Loucy (cell line): ENCODE results near the gene ITCH.

Experiments used
- H2AFZ ChIP-seq: fragments of 200-600 bp; sonication (generic); 2 replicates; pipeline ENCODE4 v1.6.0; 2016; ENCODE audit warnings: antibody characterized with exemption, mild to moderate bottlenecking, low read length, moderate library complexity
- H3F3A ChIP-seq: fragments of 200-600 bp; 2 replicates; pipeline ENCODE4 v1.6.0; 2016; ENCODE audit warnings: antibody characterized with exemption, low read depth, mild to moderate bottlenecking
- H3K27me3 ChIP-seq: fragments of 200-600 bp; sonication (generic); 2 replicates; pipeline ENCODE4 v1.6.1; 2014; ENCODE audit warnings: low read length, mild to moderate bottlenecking; ENCODE audit not compliant: insufficient read depth, poor library complexity, severe bottlenecking
- H3K36me3 ChIP-seq: fragments of 200-600 bp; sonication (generic); 2 replicates; pipeline ENCODE4 v1.6.1; 2016; ENCODE audit warnings: low read length; ENCODE audit not compliant: insufficient read depth
- H3K4me1 ChIP-seq: fragments of 200-600 bp; sonication (generic); 2 replicates; pipeline ENCODE4 v1.5.1; 2014; ENCODE audit warnings: low read length, mild to moderate bottlenecking; ENCODE audit not compliant: insufficient read depth, poor library complexity, severe bottlenecking
- H3K4me2 ChIP-seq: fragments of 200-600 bp; sonication (generic); 2 replicates; pipeline ENCODE4 v1.6.0; 2014; ENCODE audit warnings: antibody characterized with exemption, low read length, low read depth, mild to moderate bottlenecking; ENCODE audit not compliant: poor library complexity, severe bottlenecking
- H3K4me3 ChIP-seq: fragments of 200-600 bp; sonication (generic); 2 replicates; pipeline ENCODE4 v1.5.1; 2014; ENCODE audit warnings: low read length, mild to moderate bottlenecking, mixed read lengths; ENCODE audit not compliant: poor library complexity, severe bottlenecking
- H3K79me2 ChIP-seq: fragments of 200-600 bp; sonication (generic); 2 replicates; pipeline ENCODE4 v1.6.1; 2014; ENCODE audit warnings: low read length; ENCODE audit not compliant: insufficient read depth
- H3K9ac ChIP-seq: fragments of 200-600 bp; sonication (generic); 2 replicates; pipeline ENCODE4 v1.6.0; 2014; ENCODE audit warnings: mild to moderate bottlenecking, low read depth, low read length, moderate library complexity; ENCODE audit not compliant: poor library complexity, severe bottlenecking
- H3K9me2 ChIP-seq: fragments of 200-600 bp; sonication (generic); replicated peaks from 2 replicates; pipeline ENCODE4 v1.6.1; 2016; ENCODE audit warnings: low read depth, low read length, mixed read lengths
- H3K9me3 ChIP-seq: fragments of 200-600 bp; sonication (generic); 2 replicates; pipeline ENCODE4 v1.6.1; 2014; ENCODE audit warnings: mild to moderate bottlenecking, antibody characterized with exemption, low read length, low read depth; ENCODE audit not compliant: insufficient read depth
- H4K20me1 ChIP-seq: fragments of 200-600 bp; sonication (generic); 2 replicates; pipeline ENCODE4 v1.6.0; 2014; ENCODE audit warnings: antibody characterized with exemption, low read length, mild to moderate bottlenecking; ENCODE audit not compliant: insufficient read depth, poor library complexity, severe bottlenecking
- EZH2phosphoT487 ChIP-seq: fragments of 200-600 bp; IDR thresholded peaks from 2 replicates; pipeline ENCODE4 v1.6.1; 2018; ENCODE audit warnings: antibody characterized with exemption, mild to moderate bottlenecking, moderate library complexity, borderline replicate concordance
- TF ChIP-seq, protein P1 (sequence below): fragments of 200-600 bp; sonication (generic); conservative IDR thresholded peaks from 2 replicates; pipeline ENCODE4 v1.5.1; 2014; ENCODE audit warnings: mild to moderate bottlenecking, antibody characterized with exemption, low read length

The ITCH gene

DNA sequence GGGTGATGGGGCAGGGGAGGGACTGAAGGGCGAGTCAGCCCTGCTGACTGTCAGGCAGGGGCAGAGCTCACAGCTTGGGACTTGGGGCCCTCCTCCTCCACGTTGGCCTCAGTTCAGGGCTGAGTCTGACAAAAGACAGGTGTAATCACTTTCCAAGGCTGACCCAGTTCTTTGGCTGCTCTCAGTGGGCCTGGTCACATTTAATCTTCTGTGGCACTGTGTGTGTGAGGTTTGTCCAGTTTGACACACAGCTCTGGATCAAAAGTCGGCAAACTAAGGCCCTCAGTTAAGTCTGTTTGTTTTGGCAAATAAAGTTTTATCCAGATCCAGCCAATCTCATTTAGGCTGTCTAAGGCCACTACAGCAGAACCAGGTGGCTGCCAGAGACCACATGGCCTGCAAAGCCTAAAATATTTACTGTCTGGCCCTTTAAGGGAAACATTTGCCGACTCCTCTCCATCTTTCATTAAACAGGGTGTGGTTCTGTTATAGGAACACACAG is 190.3 kb downstream of the ITCH start:
- no peak for TF ChIP-seq EZH2phosphoT487
- TF ChIP-seq, protein P1, sequence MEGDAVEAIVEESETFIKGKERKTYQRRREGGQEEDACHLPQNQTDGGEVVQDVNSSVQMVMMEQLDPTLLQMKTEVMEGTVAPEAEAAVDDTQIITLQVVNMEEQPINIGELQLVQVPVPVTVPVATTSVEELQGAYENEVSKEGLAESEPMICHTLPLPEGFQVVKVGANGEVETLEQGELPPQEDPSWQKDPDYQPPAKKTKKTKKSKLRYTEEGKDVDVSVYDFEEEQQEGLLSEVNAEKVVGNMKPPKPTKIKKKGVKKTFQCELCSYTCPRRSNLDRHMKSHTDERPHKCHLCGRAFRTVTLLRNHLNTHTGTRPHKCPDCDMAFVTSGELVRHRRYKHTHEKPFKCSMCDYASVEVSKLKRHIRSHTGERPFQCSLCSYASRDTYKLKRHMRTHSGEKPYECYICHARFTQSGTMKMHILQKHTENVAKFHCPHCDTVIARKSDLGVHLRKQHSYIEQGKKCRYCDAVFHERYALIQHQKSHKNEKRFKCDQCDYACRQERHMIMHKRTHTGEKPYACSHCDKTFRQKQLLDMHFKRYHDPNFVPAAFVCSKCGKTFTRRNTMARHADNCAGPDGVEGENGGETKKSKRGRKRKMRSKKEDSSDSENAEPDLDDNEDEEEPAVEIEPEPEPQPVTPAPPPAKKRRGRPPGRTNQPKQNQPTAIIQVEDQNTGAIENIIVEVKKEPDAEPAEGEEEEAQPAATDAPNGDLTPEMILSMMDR, result no peak
- Histone ChIP-seq H3K36me3 (no peaks in the 10 kb centered on the region), H3K9me3 (no peaks in the 10 kb centered on the region), H3K4me1 (no peaks in the 10 kb centered on the region), H3F3A (no peaks in the 10 kb centered on the region), H3K4me2 (no peak overlapping the region), H2AFZ (no peak overlapping the region), H4K20me1 (no peaks in the 10 kb centered on the region), H3K27me3 (no peaks in the 10 kb centered on the region), H3K9me2 (no peaks in the 10 kb centered on the region), H3K9ac (no peak overlapping the region), H3K4me3 (no peak overlapping the region), H3K79me2 (no peaks in the 10 kb centered on the region)

DNA sequence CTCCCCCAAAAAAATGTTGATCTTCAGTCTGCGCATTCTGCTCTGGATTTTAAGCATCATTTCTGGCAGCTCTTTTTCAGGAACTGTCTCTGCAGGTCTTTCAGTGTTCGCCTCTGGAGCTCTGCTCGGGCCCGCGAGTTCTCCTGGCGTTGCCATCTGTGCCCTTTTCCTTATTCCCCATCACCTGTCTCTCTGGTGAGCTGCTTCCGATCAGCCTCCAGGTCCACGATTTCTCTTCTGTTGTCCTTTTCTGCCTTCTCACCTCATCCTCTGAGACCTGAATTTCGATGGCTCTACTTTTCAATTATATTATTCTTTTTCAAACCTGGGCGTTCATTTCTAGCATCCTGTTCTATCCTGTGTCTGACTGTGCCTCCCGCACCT is 194.9 kb downstream of the ITCH start:
- no peaks in the 10 kb centered on the region for H3K79me2 ChIP-seq
- H3K4me2 ChIP-seq, result no peak overlapping the region
- H3K9me2 ChIP-seq, result no peaks in the 10 kb centered on the region
- no peak overlapping the region for H3K9ac ChIP-seq
- TF ChIP-seq, protein P1, result no peak
- TF ChIP-seq EZH2phosphoT487, result no peak
- peaks cover 7% of the 10 kb centered on the region; the same call in 1 of the 2 replicates for H3K36me3 ChIP-seq
- no peak overlapping the region for H2AFZ ChIP-seq
- H3K4me3 ChIP-seq, result no peak overlapping the region
- no peaks in the 10 kb centered on the region for H3K27me3 ChIP-seq
- no peaks in the 10 kb centered on the region for H4K20me1 ChIP-seq
- no peaks in the 10 kb centered on the region for H3F3A ChIP-seq
- H3K4me1 ChIP-seq, result no peaks in the 10 kb centered on the region
- H3K9me3 ChIP-seq, result no peaks in the 10 kb centered on the region

DNA sequence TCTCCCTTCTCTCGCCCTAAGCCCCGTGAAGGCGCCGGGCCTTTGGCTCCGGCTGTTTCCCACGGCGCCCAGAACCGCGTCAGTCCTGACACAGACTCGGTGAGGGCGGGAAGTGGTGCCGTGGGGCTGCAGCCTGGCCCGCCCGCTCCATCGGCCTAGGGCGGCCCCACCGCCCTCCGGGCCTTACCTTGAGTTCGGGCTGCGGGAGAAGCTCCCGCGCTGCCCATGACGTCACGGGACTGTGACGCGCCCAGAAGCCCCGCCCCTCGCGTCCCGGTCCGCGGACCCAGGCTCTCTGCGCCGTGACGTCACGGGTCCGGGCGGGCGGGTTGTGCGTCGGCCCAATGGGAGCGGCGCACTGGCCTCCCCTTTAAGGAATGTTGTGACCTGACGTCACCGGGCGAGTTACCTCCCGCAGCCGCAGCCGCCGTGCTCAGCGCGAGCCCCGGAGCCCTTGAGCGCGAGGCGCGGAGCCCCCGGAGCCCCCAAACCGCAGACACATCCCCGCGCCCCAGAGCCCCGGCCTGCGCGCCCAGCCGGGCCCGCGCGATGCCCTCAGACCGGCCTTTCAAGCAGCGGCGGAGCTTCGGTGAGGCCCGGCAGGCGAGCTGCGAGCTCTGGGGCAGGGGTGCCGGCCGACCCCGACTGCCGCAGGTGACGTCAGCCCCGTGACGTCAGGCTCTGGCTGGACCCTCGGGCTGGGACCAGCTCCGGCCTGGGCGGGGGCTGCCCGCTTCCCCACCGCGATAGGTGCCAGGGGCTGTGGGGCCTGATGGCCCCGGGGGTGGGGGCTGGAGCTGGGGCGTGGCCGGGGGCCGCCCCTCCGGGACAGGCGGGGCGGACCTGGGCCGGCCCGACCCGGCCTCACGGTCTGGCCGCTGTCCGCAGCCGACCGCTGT is 195.5 kb downstream of the ITCH start, which contains the start of gene MAP1LC3A:
Gene MAP1LC3A (plus strand): TSS at position 399 of the 899 bp plus-strand sequence. CDS start 151 bp downstream, at position 550.
- no peak for TF ChIP-seq EZH2phosphoT487
- TF ChIP-seq, protein P1, result no peak
- Histone ChIP-seq H3F3A (no peaks in the 10 kb centered on the region), H3K4me2 (no peak within 1 kb of the TSS), H3K9me3 (no peaks in the 10 kb centered on the region), H3K36me3 (peaks cover 7% of the 10 kb centered on the region; the same call in 1 of the 2 replicates), H3K4me1 (no peaks in the 10 kb centered on the region), H3K27me3 (no peaks in the 10 kb centered on the region), H3K9me2 (no peaks in the 10 kb centered on the region), H3K79me2 (no peaks in the 10 kb centered on the region), H3K4me3 (no peak within 1 kb of the TSS), H4K20me1 (no peaks in the 10 kb centered on the region), H2AFZ (no peak within 1 kb of the TSS), H3K9ac (no peak within 1 kb of the TSS)
